ENCODE results near the gene PCDHGA9.
A peak's percentile ranks its signal among the peaks of the same experiment; 100 is the strongest.
"Not testable (repeated sequence)": the region's sequence is repeated elsewhere in the genome, so short reads cannot be mapped to it uniquely, and the experiment has no call there.

DNA sequence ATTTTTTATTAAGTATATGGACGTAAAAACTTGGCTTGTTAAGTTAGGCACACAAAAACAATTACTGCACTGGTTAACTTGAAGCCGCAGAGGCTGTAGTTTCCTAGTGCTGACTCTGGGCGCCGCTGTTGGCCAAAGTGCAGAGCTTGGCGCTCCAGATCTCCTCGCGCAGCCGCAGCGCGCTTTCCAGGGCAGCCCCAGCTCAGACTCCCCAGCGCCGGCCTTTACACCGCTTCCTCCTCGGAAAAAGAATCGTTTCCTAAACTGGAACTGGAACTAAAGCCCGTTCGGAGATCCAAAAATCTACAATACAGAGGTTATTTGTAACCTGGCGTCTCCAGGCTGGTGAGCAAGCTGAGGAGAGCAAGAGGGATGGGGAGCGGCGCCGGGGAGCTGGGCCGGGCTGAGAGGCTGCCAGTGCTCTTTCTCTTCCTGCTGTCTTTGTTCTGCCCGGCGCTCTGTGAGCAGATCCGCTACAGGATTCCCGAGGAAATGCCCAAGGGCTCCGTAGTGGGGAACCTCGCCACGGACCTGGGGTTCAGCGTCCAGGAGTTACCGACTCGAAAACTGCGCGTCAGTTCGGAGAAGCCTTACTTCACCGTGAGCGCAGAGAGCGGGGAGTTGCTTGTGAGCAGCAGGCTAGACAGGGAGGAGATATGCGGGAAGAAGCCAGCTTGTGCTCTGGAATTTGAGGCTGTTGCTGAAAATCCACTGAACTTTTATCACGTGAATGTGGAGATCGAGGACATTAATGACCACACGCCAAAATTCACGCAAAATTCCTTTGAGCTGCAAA is 4.6 kb upstream of the PCDHGA9 start, which contains the start of gene PCDHGB5:
- TF ChIP-seq, protein P1, sequence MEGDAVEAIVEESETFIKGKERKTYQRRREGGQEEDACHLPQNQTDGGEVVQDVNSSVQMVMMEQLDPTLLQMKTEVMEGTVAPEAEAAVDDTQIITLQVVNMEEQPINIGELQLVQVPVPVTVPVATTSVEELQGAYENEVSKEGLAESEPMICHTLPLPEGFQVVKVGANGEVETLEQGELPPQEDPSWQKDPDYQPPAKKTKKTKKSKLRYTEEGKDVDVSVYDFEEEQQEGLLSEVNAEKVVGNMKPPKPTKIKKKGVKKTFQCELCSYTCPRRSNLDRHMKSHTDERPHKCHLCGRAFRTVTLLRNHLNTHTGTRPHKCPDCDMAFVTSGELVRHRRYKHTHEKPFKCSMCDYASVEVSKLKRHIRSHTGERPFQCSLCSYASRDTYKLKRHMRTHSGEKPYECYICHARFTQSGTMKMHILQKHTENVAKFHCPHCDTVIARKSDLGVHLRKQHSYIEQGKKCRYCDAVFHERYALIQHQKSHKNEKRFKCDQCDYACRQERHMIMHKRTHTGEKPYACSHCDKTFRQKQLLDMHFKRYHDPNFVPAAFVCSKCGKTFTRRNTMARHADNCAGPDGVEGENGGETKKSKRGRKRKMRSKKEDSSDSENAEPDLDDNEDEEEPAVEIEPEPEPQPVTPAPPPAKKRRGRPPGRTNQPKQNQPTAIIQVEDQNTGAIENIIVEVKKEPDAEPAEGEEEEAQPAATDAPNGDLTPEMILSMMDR (IDR thresholded peaks at IDR 0.05; ENCODE audit: low read depth, low read length, poor library complexity, severe bottlenecking): peak; percentile 43
- TF ChIP-seq EZH2phosphoT487 (IDR thresholded peaks at IDR 0.05; ENCODE audit: borderline replicate concordance, low read length): not testable (repeated sequence)
